ENCODE measurements around the gene KLF6.

- TF ChIP-seq CTCF (conservative IDR thresholded peaks at IDR 0.05) = no peak
- TF ChIP-seq EZH2 (IDR thresholded peaks at IDR 0.05; ENCODE audit: low read depth) = no peak
Measured at GRCh38 chr10:3797750-3798149, 12.7 kb upstream of the KLF6 start.
